ENCODE results near the gene SOAT2.

DNA sequence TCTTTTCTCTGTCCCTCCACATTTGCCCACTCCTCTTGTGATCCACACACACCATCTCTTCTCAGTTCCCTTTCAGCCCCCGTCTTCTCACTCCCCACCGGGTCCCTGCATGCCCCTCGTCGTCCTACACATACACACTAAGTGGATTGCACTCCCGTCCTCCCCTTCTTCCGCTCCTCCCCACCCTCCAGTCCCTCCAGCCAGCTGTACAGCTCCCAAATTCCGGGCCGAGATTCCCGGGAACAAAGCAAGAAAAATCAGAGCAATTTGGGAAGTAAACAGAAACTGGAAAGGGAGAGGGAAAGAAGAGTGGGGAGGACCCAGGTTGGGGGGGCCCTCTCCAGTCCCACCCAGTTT lies 6.1 kb upstream of the SOAT2 start:
- TF ChIP-seq CTCF (conservative IDR thresholded peaks at IDR 0.05; ENCODE audit: low read depth, low read length) = no peak
- TF ChIP-seq MAFK (IDR thresholded peaks at IDR 0.05; ENCODE audit: low read depth, low read length) = no peak
- TF ChIP-seq, protein P1, sequence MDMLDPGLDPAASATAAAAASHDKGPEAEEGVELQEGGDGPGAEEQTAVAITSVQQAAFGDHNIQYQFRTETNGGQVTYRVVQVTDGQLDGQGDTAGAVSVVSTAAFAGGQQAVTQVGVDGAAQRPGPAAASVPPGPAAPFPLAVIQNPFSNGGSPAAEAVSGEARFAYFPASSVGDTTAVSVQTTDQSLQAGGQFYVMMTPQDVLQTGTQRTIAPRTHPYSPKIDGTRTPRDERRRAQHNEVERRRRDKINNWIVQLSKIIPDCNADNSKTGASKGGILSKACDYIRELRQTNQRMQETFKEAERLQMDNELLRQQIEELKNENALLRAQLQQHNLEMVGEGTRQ (IDR thresholded peaks at IDR 0.05; ENCODE audit: low read depth, low read length) = no peak
- no peak for TF ChIP-seq CHD1 (IDR thresholded peaks at IDR 0.05; ENCODE audit: low read depth, low read length)
- TF ChIP-seq POLR2A (IDR thresholded peaks at IDR 0.05; ENCODE audit: low read depth, low read length) = no peak
- TF ChIP-seq BHLHE40 (IDR thresholded peaks at IDR 0.05; ENCODE audit: low read depth, low read length) = no peak
- no peak for TF ChIP-seq CEBPB (IDR thresholded peaks at IDR 0.05; ENCODE audit: low read depth, low read length)
- no peak for TF ChIP-seq FOS (IDR thresholded peaks at IDR 0.05; ENCODE audit: low read depth, low read length)
- no peak for TF ChIP-seq RFX5 (IDR thresholded peaks at IDR 0.05; ENCODE audit: low read depth, low read length)
- TF ChIP-seq ELK1 (IDR thresholded peaks at IDR 0.05; ENCODE audit: borderline replicate concordance, low read depth, low read length) = no peak
- TF ChIP-seq RCOR1 (IDR thresholded peaks at IDR 0.05; ENCODE audit: insufficient replicate concordance, low read length) = no peak
- no peak for TF ChIP-seq SMC3 (IDR thresholded peaks at IDR 0.05; ENCODE audit: low read depth, low read length)
